Thoracic aorta (tissue), 2 donors: Measurements from ENCODE around the gene DIP2B. TPM values are rescaled to one million over a fixed set of nuclear protein-coding genes. Genes with fewer than 3 reads are reported as not detected.

ENCODE experiments used
- ATAC-seq: fragments of 150-250 bp; one replicate; pipeline ENCODE4 v1.8.0; 2017; ENCODE audit warnings: low read depth; ENCODE audit not compliant: insufficient number of reproducible peaks, low FRiP score
- DNase-seq: peaks from one replicate; pipeline ENCODE4 v3.0.0-alpha.2; 2020; ENCODE audit warnings: low spot score
- H3K27ac ChIP-seq, 2 donors: fragments of 200-600 bp; sonication (generic); 1 replicate in 1 of 2; 2 replicates in 1 of 2; pipeline ENCODE4 v1.5.1; 2016; ENCODE audit warnings: mild to moderate bottlenecking in 2 of 2, moderate library complexity in 2 of 2
- H3K27me3 ChIP-seq: fragments of 200-600 bp; sonication (generic); replicated peaks from 2 replicates; pipeline ENCODE4 v1.6.0; 2016; ENCODE audit warnings: mild to moderate bottlenecking; ENCODE audit not compliant: insufficient read depth
- H3K36me3 ChIP-seq: fragments of 200-600 bp; sonication (generic); one replicate; pipeline ENCODE4 v1.5.1; 2016
- H3K4me1 ChIP-seq, 2 donors: fragments of 200-600 bp; sonication (generic); 1 replicate in 1 of 2; 2 replicates in 1 of 2; pipeline versions ENCODE4 v1.5.1 to v1.6.0; 2016; ENCODE audit warnings: low read depth in 2 of 2, mild to moderate bottlenecking in 1 of 2; ENCODE audit not compliant: control insufficient read depth in 1 of 2
- H3K4me3 ChIP-seq: fragments of 200-600 bp; sonication (generic); 2 replicates; pipeline ENCODE4 v1.5.1; 2016; ENCODE audit warnings: mild to moderate bottlenecking
- H3K9me3 ChIP-seq: fragments of 200-600 bp; sonication (generic); 2 replicates; pipeline ENCODE4 v1.5.1; 2016
- CTCF ChIP-seq: fragments of 200-600 bp; sonication (generic); IDR thresholded peaks from one replicate; pipeline ENCODE4 v1.5.1; 2019; ENCODE audit warnings: antibody characterized with exemption
- total RNA-seq, 2 donors: library from RNA; depleted of rRNA; stranded (reverse); fragments of >200 nt; gene quantifications; one replicate each; pipeline versions ENCODE4 v1.1.0 to v1.2.3, GENCODE V29; 2016

Gene DIP2B
- total RNA-seq, 2 donors from 2014 or later = 22.3 to 22.9 TPM

GRCh38 chr12:50571786-50572185, 67.0 kb downstream of the DIP2B start:
- Histone ChIP-seq H3K4me3 (no peak overlapping the region), H3K4me1 (peaks cover 55 to 66% of the 10 kb centered on the region in 2 donors), H3K27ac (no peak overlapping the region), H3K36me3 (no peaks in the 10 kb centered on the region), H3K9me3 (no peaks in the 10 kb centered on the region), H3K27me3 (no peaks in the 10 kb centered on the region)
- DNase-seq = no peak
- ATAC-seq = no peak
- TF ChIP-seq CTCF = no peak

GRCh38 chr12:50572287-50572686, 67.5 kb downstream of the DIP2B start:
- H3K4me3 ChIP-seq = no peak overlapping the region
- H3K27ac ChIP-seq = peak overlapping the region in 1 of 2 donors; percentile 39
- ATAC-seq = peak; percentile 18
- H3K36me3 ChIP-seq = no peaks in the 10 kb centered on the region
- DNase-seq = no peak
- H3K9me3 ChIP-seq = no peaks in the 10 kb centered on the region
- H3K4me1 ChIP-seq = peaks cover 55 to 66% of the 10 kb centered on the region in 2 donors
- no peaks in the 10 kb centered on the region for H3K27me3 ChIP-seq
- TF ChIP-seq CTCF = no peak

GRCh38 chr12:50572760-50573159, 68.0 kb downstream of the DIP2B start:
- Histone ChIP-seq H3K27me3 (no peaks in the 10 kb centered on the region), H3K4me1 (peaks cover 55 to 65% of the 10 kb centered on the region in 2 donors), H3K4me3 (no peak overlapping the region), H3K27ac (peak overlapping the region in 1 of 2 donors; percentile 39), H3K9me3 (no peaks in the 10 kb centered on the region), H3K36me3 (no peaks in the 10 kb centered on the region)
- DNase-seq (no peak), ATAC-seq (no peak)
- no peak for TF ChIP-seq CTCF

GRCh38 chr12:50573271-50573670, 68.5 kb downstream of the DIP2B start:
- TF ChIP-seq CTCF = no peak
- H3K9me3 ChIP-seq = no peaks in the 10 kb centered on the region
- peak overlapping the region in 1 of 2 donors; percentile 2 for H3K27ac ChIP-seq
- H3K4me1 ChIP-seq = peaks cover 51 to 60% of the 10 kb centered on the region in 2 donors
- DNase-seq (no peak), ATAC-seq (no peak)
- H3K4me3 ChIP-seq = no peak overlapping the region
- no peaks in the 10 kb centered on the region for H3K36me3 ChIP-seq
- H3K27me3 ChIP-seq = no peaks in the 10 kb centered on the region

- H3K27me3 ChIP-seq = no peaks in the 10 kb centered on the region
- no peak overlapping the region for H3K4me3 ChIP-seq
- TF ChIP-seq CTCF = no peak
- H3K4me1 ChIP-seq = peaks cover 36 to 54% of the 10 kb centered on the region in 2 donors
- ATAC-seq = no peak
- no peak for DNase-seq
- no peak overlapping the region for H3K27ac ChIP-seq
- H3K36me3 ChIP-seq = no peaks in the 10 kb centered on the region
- H3K9me3 ChIP-seq = no peaks in the 10 kb centered on the region
These were observed 70.0 kb downstream of the DIP2B start for GRCh38 chr12:50574601-50575348.
